ENCODE measurements around the gene SDR42E1. TPM values are rescaled to one million over a fixed set of nuclear protein-coding genes. Genes with fewer than 3 reads are reported as not detected.

Gene SDR42E1
- polyA plus RNA-seq, 1 donor (not counting 4 experiments of a cell fraction or from before 2014, with no cell fraction given) = 20.3 TPM

DNA sequence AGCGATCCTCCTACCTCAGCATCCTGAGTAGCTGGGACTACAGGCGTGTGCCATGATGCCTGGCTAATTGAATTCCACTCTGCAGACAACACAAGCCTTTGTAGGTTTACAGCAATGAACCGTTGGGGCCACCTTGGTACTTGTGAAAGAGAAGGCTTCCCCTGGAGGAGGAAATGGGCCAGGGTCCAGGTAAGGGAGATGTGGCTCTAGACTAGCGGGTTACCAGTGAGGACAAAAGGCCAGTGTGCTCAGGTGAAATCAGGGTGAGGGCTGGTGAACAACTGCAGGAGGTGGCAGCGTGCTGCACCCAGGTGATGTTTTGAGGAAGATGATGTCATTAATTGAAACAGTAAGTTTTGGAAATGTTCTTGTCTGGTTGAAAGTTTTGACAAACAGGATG lies 6.7 kb downstream of the SDR42E1 start:
- no peaks in the 10 kb centered on the region for H3K27me3 ChIP-seq (ENCODE audit: control insufficient read depth, extremely low read depth, insufficient read depth, low read length)
- no peak overlapping the region for H3K27ac ChIP-seq (ENCODE audit: control insufficient read depth, insufficient read depth, low read length)
- no peaks in the 10 kb centered on the region for H3K4me1 ChIP-seq (ENCODE audit: control insufficient read depth, extremely low read depth, insufficient read depth, low read length)
- no peaks in the 10 kb centered on the region for H3K9me3 ChIP-seq (ENCODE audit: control insufficient read depth, low read depth, low read length)
- no peak for TF ChIP-seq CTCF (optimal IDR thresholded peaks at IDR 0.05 in 1 of 3, IDR thresholded peaks at IDR 0.05 in 1 of 3, conservative IDR thresholded peaks at IDR 0.05 in 1 of 3; ENCODE audit: extremely low read depth in 1 of 3, insufficient read depth in 2 of 3, low read length in 3 of 3)
- no peak for TF ChIP-seq EZH2 (IDR thresholded peaks at IDR 0.05; ENCODE audit: low read length)
- no peak for FAIRE-seq
- peaks cover 5 to 15% of the 10 kb centered on the region in 2 experiments for H3K36me3 ChIP-seq (ENCODE audit: control insufficient read depth in 2 of 2, extremely low read depth in 1 of 2, insufficient read depth in 2 of 2, low read length in 2 of 2)
- H3K4me3 ChIP-seq (ENCODE audit: control insufficient read depth in 2 of 3, extremely low read depth in 1 of 3, insufficient read depth in 2 of 3, low read depth in 1 of 3, low read length in 3 of 3) = no peak overlapping the region
- no peaks in the 10 kb centered on the region for H3K9me1 ChIP-seq (ENCODE audit: control insufficient read depth, extremely low read depth, insufficient read depth, low read length)
- no peak overlapping the region for H3K9ac ChIP-seq (ENCODE audit: control insufficient read depth, extremely low read depth, insufficient read depth, low read length)
- peaks cover 3% of the 10 kb centered on the region for H3K79me2 ChIP-seq (ENCODE audit: control insufficient read depth, insufficient read depth, low read length)
- no peak overlapping the region for H2AFZ ChIP-seq (ENCODE audit: control insufficient read depth, low read length)
- DNase-seq (ENCODE audit: low read depth, low spot score) = no peak
- H4K20me1 ChIP-seq (ENCODE audit: control insufficient read depth, extremely low read depth, insufficient read depth, low read length) = no peaks in the 10 kb centered on the region
- no peak overlapping the region for H3K4me2 ChIP-seq (ENCODE audit: control insufficient read depth, extremely low read depth, insufficient read depth, low read depth, low read length)
- dilution Hi-C loops (cut with MboI; ENCODE audit: extremely low pct_ligation_motif_present, low sequenced_read_pairs) = no loop called here

- H2AFZ ChIP-seq (ENCODE audit: control insufficient read depth, low read length) = no peak overlapping the region
- H3K4me3 ChIP-seq (ENCODE audit: control insufficient read depth in 2 of 3, extremely low read depth in 1 of 3, insufficient read depth in 2 of 3, low read depth in 1 of 3, low read length in 3 of 3) = no peak overlapping the region
- FAIRE-seq = no peak
- no peaks in the 10 kb centered on the region for H3K79me2 ChIP-seq (ENCODE audit: control insufficient read depth, insufficient read depth, low read length)
- H3K9me3 ChIP-seq (ENCODE audit: control insufficient read depth, low read depth, low read length) = no peaks in the 10 kb centered on the region
- H3K4me2 ChIP-seq (ENCODE audit: control insufficient read depth, extremely low read depth, insufficient read depth, low read depth, low read length) = no peak overlapping the region
- DNase-seq (ENCODE audit: low read depth, low spot score) = no peak
- peaks cover 2% of the 10 kb centered on the region for H3K4me1 ChIP-seq (ENCODE audit: control insufficient read depth, extremely low read depth, insufficient read depth, low read length)
- H3K36me3 ChIP-seq (ENCODE audit: control insufficient read depth in 2 of 2, extremely low read depth in 1 of 2, insufficient read depth in 2 of 2, low read length in 2 of 2) = peaks cover 5 to 19% of the 10 kb centered on the region in 2 experiments
- no peak overlapping the region for H3K9ac ChIP-seq (ENCODE audit: control insufficient read depth, extremely low read depth, insufficient read depth, low read length)
- no peaks in the 10 kb centered on the region for H4K20me1 ChIP-seq (ENCODE audit: control insufficient read depth, extremely low read depth, insufficient read depth, low read length)
- H3K27me3 ChIP-seq (ENCODE audit: control insufficient read depth, extremely low read depth, insufficient read depth, low read length) = no peaks in the 10 kb centered on the region
- dilution Hi-C loops (cut with MboI; ENCODE audit: extremely low pct_ligation_motif_present, low sequenced_read_pairs) = no loop called here
- no peak overlapping the region for H3K27ac ChIP-seq (ENCODE audit: control insufficient read depth, insufficient read depth, low read length)
- TF ChIP-seq CTCF (optimal IDR thresholded peaks at IDR 0.05 in 1 of 3, IDR thresholded peaks at IDR 0.05 in 1 of 3, conservative IDR thresholded peaks at IDR 0.05 in 1 of 3; ENCODE audit: extremely low read depth in 1 of 3, insufficient read depth in 2 of 3, low read length in 3 of 3) = no peak
- no peak for TF ChIP-seq EZH2 (IDR thresholded peaks at IDR 0.05; ENCODE audit: low read length)
- H3K9me1 ChIP-seq (ENCODE audit: control insufficient read depth, extremely low read depth, insufficient read depth, low read length) = no peaks in the 10 kb centered on the region
These were observed 8.4 kb downstream of the SDR42E1 start for GRCh38 chr16:82002831-82003230.

All from keratinocyte (primary cell).